CD4-positive, alpha-beta T cell treated with Interferon gamma for 1 hour (primary cell): ENCODE results near the gene HMGB2.

ENCODE experiments used
- DNase-seq: peaks from one replicate; pipeline ENCODE4 v3.0.0-alpha.2; 2020

Gene HMGB2

DNA sequence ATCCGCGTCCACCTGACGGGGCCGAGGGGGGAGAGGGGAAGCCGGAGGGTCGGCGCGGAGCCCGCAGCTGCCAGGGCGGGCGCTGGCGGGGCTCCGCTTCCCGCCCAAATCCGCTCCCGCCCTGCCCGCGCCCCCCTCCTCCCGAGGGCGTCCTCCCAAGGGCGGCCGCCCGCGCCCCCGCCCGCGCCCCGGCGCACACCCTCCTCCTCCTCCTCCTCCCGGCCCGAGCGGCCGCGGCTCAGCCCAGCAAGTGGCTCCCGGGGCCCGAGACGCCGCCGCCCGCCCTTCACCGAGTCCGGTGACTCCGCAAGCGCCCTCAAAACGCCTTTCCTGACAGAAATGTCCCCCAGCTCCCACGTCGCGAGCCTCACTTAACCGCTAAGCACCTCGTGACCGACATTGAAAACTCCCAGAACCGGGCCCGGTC is 487 bp downstream of the HMGB2 start:
- DNase-seq, result no peak

GRCh38 chr4:173332963-173333657 is 1.0 kb downstream of the HMGB2 start:
- DNase-seq, result no peak

- DNase-seq, result no peak
Measured at GRCh38 chr4:173332021-173332487, 2.1 kb downstream of the HMGB2 start.

DNA sequence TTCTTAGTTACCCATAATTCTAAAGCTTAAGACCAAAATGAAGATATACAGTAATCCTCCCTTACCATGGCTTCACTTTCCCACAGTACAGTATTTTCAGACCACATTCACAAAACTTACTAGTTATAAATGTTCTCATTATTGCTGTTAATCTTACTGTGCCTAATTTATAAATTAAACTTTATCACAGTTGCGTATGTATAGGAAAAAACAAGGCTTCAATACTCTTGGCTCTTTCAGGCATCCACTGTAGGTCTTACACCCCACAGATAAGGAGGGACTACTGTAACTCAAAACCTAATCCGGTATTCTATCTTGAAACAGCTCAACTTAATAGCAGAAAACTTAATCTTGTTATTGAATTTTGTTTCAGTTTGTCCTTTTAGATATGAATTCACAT is 3.6 kb downstream of the HMGB2 start:
- no peak for DNase-seq

- no peak for DNase-seq
Measured at GRCh38 chr4:173328236-173328901, 5.8 kb downstream of the HMGB2 start.

- DNase-seq, result no peak
Measured at GRCh38 chr4:173325007-173325736, 9.0 kb downstream of the HMGB2 start.

GRCh38 chr4:173319696-173320095 is 14.5 kb downstream of the HMGB2 start:
- no peak for DNase-seq

DNA sequence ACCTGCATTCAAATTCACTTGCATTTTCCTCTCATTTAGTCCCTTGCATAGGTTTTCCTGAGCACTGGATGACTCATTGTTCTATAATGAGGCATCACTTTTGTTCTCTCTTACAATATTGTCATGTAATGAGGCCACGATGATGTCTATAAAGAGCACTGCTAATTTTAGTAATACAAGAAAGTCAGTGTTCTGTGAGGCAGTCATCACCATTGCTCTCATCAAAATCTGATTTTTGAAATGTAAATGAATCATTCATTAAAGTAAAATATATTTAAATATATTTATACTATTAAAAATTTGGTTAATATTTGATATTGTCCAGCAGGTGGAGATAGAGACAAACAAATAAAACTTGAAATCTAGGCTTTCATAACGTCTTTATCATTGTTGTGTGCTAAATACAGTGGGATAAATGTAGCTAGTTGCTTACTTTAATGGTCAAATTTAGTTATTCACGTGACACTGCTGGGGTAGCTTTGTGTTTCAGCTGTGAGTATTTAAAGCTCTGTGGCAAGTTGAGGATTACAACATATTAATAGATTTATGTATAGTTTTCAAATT is 15.4 kb downstream of the HMGB2 start:
- no peak for DNase-seq

GRCh38 chr4:173318240-173318639 is 15.9 kb downstream of the HMGB2 start:
- DNase-seq, result no peak

DNA sequence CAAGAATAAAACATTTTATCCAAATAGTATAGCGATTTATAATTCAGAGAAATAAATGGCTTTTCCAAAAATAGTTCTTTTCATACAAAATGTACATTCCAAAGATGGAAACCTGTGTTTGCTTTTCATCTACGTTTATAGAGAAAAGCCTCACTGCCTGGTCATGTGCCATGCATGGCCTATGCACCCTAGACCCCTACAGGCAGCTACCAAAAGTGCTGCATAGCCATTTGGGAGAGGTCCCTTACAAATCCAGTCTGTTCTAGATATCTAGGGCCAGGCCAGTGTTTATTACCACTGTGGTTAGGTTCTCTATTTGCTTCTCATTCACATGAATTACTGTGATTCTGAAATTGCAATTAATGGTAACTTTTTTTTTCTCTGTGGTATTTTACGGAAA is 17.2 kb downstream of the HMGB2 start:
- no peak for DNase-seq

- DNase-seq, result no peak
Measured at GRCh38 chr4:173316060-173316459, 18.1 kb downstream of the HMGB2 start.

DNA sequence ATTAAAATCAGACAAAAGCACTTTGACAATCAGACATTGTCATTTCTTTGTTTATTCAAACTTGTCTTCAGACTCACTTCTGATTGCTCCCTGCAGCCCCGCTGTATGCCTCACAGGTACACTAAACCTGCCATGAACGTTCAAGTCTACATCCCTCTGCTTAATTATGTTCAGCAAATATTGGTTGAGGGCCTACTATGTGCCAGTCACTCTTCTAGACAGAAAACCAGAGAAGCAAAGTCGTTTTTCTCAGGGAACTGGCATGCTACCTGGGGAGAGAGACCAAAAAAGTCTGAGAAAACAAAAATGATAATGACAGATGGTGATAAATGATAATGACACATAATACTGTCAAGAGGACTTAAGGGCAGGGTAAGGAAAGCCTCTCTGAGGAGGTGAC is 19.4 kb downstream of the HMGB2 start:
- no peak for DNase-seq

GRCh38 chr4:173311368-173311767 is 22.8 kb downstream of the HMGB2 start:
- no peak for DNase-seq

GRCh38 chr4:173307778-173308177 is 26.4 kb downstream of the HMGB2 start:
- DNase-seq, result no peak

GRCh38 chr4:173301518-173302201 is 32.5 kb downstream of the HMGB2 start:
- DNase-seq, result no peak

DNA sequence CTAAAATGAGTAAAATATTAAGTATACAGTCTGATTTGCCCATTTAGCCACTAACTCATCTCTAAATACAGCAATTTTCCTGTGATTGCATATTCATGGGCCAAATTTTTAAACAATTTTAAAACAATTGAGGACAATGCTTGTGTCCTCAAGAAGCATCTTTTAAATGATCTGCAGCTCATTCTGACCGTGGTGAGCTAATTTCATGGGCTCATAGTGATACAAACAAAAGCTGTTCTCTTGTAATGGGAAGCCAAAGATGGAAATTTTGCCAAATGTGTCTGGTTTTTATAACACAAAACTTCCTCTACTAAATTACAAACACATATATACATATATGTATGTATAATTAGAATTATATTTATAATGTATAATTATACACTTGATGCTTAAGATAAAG is 39.7 kb downstream of the HMGB2 start:
- DNase-seq, result no peak

- DNase-seq, result no peak
Measured at GRCh38 chr4:173293663-173294062, 40.5 kb downstream of the HMGB2 start.

DNA sequence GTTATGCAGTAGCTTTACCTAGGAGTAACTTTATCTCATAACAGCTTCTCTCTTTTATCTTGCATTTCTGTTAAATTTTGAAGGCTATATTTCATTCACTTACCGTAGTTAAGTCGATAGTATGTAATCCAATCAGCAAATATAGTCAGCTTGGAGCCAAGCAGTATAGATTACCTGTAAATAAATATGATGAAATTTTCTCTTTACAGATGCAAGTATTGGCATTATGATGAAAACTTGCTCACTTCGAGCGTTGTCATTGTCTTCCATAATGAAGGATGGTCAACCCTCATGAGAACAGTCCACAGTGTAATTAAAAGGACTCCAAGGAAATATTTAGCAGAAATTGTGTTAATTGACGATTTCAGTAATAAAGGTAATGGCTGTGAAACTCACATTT is 42.3 kb downstream of the HMGB2 start:
- DNase-seq, result no peak

- no peak for DNase-seq
Measured at GRCh38 chr4:173289353-173289727, 44.8 kb downstream of the HMGB2 start.

GRCh38 chr4:173288698-173289352 is 45.3 kb downstream of the HMGB2 start:
- no peak for DNase-seq

GRCh38 chr4:173288296-173288695 is 45.9 kb downstream of the HMGB2 start:
- DNase-seq, result peak; percentile 43

DNA sequence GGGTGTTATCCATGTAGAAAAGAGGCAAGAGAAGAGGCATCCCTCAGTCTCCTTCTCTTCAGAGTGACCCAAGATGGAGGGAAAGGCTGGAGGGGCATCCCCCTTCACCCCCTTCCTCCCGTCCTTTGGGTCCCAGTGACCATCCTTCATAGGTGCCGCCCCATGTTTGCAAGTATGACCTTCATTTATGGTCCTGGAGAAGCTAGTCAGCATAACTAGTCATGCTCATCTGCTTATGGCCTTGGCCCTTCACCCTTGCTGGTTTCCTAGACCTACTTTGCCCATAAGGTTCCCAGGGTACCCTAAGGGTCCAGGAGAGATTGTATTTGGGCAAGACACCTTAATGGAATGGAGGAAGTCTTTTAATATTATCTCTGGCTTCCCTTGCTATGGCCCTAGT is 46.7 kb downstream of the HMGB2 start:
- no peak for DNase-seq

- no peak for DNase-seq
Measured at GRCh38 chr4:173284463-173284862, 49.7 kb downstream of the HMGB2 start.
